ENCODE results near the gene KCNQ1. TPM values are rescaled to one million over a fixed set of nuclear protein-coding genes. Genes with fewer than 3 reads are reported as not detected.

The KCNQ1 gene
- total and polyA plus RNA-seq, 2 of the 13 experiments (the other 11 are each of a cell fraction or from before 2014, with no cell fraction given) = 0.02 to 0.08 TPM

DNA sequence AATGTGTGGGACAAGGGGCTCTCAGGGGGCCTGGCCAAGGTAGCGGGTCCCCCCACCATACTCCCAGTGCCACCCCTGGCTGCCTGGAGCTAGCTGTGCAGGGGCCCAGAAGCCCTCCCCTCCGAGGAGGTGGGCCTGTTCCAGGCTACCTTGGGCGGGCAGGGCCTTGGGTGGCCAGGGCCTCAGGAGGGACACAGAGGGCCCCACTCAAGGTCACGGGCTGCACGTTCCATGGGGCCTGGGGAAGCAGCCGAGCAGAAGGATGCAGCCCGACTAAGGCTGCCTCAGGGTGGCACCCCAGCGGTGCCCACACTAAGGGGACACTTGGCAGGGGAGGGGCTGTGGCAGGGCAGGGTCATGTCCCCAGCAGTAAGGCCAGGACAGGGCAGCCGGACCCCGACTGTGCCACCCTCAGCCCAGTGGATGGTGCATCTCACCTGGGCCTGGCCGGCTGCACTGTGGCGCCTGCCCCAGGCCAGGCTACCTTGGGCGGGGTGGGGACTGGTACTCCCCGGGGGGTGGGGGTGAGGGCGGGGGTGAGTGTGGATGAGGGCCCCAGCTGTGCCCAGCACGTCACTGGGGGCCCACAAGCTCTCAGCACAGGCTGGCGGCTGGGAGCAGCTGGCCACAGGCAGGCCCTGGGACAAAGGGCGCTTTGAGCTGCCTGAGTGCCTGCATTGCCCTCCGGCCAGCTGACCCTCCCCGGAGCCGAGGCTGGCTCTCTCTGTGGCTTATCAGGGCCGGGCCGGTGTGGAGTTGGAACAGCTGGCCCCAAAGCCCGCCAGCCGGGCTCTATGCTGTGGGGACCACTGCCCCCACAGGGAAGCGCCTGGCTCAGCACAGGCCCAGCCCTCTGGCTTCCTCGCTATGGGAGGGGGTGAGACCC, 117.1 kb downstream of the KCNQ1 start (continued):
- TF ChIP-seq, protein P1, sequence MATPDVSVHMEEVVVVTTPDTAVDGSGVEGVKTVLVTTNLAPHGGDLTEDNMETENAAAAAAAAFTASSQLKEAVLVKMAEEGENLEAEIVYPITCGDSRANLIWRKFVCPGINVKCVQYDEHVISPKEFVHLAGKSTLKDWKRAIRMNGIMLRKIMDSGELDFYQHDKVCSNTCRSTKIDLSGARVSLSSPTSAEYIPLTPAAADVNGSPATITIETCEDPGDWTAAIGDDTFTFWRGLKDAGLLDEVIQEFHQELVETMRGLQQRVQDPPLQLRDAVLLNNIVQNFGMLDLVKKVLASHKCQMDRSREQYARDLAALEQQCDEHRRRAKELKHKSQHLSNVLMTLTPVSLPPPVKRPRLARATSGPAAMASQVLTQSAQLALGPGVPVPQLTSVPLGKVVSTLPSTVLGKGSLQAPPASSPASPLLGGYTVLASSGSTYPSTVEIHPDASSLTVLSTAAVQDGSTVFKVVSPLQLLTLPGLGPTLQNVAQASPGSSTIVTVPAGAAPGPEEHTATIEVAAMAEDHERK (CRISPR knock-in tag; IDR thresholded peaks at IDR 0.05; ENCODE audit: low read depth) = no peak
- TF ChIP-seq ZNF766 (CRISPR knock-in tag; IDR thresholded peaks at IDR 0.05; ENCODE audit: borderline replicate concordance) (no peak), CENPX (CRISPR knock-in tag; IDR thresholded peaks at IDR 0.05) (no peak), MED1 (CRISPR knock-in tag; IDR thresholded peaks at IDR 0.05) (peak; percentile 65), ZNF501 (CRISPR knock-in tag; IDR thresholded peaks at IDR 0.05) (no peak), ZKSCAN5 (CRISPR knock-in tag; IDR thresholded peaks at IDR 0.05) (no peak), GTF3A (CRISPR knock-in tag; conservative IDR thresholded peaks at IDR 0.05) (no peak), ZNF883 (CRISPR knock-in tag; IDR thresholded peaks at IDR 0.05; ENCODE audit: not compliant biosample characterization) (no peak), SIN3A (IDR thresholded peaks at IDR 0.05; ENCODE audit: borderline replicate concordance, low read depth, low read length) (0 out of 2 replicates have a peak, but pooled peaks have one; percentile 21), ZNF205 (CRISPR knock-in tag; IDR thresholded peaks at IDR 0.05) (no peak)
- TF ChIP-seq, protein P2, sequence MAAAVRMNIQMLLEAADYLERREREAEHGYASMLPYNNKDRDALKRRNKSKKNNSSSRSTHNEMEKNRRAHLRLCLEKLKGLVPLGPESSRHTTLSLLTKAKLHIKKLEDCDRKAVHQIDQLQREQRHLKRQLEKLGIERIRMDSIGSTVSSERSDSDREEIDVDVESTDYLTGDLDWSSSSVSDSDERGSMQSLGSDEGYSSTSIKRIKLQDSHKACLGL (CRISPR knock-in tag; IDR thresholded peaks at IDR 0.05) = 0 out of 2 replicates have a peak, but pooled peaks have one; percentile 22
- TF ChIP-seq, protein P3, sequence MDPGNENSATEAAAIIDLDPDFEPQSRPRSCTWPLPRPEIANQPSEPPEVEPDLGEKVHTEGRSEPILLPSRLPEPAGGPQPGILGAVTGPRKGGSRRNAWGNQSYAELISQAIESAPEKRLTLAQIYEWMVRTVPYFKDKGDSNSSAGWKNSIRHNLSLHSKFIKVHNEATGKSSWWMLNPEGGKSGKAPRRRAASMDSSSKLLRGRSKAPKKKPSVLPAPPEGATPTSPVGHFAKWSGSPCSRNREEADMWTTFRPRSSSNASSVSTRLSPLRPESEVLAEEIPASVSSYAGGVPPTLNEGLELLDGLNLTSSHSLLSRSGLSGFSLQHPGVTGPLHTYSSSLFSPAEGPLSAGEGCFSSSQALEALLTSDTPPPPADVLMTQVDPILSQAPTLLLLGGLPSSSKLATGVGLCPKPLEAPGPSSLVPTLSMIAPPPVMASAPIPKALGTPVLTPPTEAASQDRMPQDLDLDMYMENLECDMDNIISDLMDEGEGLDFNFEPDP (CRISPR knock-in tag; conservative IDR thresholded peaks at IDR 0.05) = no peak
- TF ChIP-seq, protein P4, sequence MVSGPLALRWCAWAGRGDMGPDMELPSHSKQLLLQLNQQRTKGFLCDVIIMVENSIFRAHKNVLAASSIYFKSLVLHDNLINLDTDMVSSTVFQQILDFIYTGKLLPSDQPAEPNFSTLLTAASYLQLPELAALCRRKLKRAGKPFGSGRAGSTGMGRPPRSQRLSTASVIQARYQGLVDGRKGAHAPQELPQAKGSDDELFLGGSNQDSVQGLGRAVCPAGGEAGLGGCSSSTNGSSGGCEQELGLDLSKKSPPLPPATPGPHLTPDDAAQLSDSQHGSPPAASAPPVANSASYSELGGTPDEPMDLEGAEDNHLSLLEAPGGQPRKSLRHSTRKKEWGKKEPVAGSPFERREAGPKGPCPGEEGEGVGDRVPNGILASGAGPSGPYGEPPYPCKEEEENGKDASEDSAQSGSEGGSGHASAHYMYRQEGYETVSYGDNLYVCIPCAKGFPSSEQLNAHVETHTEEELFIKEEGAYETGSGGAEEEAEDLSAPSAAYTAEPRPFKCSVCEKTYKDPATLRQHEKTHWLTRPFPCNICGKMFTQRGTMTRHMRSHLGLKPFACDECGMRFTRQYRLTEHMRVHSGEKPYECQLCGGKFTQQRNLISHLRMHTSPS (CRISPR knock-in tag; IDR thresholded peaks at IDR 0.05; ENCODE audit: low read depth) = peak; percentile 91
- TF ChIP-seq, protein P5, sequence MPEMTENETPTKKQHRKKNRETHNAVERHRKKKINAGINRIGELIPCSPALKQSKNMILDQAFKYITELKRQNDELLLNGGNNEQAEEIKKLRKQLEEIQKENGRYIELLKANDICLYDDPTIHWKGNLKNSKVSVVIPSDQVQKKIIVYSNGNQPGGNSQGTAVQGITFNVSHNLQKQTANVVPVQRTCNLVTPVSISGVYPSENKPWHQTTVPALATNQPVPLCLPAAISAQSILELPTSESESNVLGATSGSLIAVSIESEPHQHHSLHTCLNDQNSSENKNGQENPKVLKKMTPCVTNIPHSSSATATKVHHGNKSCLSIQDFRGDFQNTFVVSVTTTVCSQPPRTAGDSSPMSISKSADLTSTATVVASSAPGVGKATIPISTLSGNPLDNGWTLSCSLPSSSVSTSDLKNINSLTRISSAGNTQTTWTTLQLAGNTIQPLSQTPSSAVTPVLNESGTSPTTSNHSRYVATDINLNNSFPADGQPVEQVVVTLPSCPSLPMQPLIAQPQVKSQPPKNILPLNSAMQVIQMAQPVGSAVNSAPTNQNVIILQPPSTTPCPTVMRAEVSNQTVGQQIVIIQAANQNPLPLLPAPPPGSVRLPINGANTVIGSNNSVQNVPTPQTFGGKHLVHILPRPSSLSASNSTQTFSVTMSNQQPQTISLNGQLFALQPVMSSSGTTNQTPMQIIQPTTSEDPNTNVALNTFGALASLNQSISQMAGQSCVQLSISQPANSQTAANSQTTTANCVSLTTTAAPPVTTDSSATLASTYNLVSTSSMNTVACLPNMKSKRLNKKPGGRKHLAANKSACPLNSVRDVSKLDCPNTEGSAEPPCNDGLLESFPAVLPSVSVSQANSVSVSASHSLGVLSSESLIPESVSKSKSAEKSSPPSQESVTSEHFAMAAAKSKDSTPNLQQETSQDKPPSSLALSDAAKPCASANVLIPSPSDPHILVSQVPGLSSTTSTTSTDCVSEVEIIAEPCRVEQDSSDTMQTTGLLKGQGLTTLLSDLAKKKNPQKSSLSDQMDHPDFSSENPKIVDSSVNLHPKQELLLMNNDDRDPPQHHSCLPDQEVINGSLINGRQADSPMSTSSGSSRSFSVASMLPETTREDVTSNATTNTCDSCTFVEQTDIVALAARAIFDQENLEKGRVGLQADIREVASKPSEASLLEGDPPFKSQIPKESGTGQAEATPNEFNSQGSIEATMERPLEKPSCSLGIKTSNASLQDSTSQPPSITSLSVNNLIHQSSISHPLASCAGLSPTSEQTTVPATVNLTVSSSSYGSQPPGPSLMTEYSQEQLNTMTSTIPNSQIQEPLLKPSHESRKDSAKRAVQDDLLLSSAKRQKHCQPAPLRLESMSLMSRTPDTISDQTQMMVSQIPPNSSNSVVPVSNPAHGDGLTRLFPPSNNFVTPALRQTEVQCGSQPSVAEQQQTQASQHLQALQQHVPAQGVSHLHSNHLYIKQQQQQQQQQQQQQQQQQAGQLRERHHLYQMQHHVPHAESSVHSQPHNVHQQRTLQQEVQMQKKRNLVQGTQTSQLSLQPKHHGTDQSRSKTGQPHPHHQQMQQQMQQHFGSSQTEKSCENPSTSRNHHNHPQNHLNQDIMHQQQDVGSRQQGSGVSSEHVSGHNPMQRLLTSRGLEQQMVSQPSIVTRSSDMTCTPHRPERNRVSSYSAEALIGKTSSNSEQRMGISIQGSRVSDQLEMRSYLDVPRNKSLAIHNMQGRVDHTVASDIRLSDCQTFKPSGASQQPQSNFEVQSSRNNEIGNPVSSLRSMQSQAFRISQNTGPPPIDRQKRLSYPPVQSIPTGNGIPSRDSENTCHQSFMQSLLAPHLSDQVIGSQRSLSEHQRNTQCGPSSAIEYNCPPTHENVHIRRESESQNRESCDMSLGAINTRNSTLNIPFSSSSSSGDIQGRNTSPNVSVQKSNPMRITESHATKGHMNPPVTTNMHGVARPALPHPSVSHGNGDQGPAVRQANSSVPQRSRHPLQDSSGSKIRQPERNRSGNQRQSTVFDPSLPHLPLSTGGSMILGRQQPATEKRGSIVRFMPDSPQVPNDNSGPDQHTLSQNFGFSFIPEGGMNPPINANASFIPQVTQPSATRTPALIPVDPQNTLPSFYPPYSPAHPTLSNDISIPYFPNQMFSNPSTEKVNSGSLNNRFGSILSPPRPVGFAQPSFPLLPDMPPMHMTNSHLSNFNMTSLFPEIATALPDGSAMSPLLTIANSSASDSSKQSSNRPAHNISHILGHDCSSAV (CRISPR knock-in tag; IDR thresholded peaks at IDR 0.05; ENCODE audit: borderline replicate concordance) = no peak

Measured in HepG2 (cell line).